ENCODE measurements around the gene NFKBIE. TPM values are rescaled to one million over a fixed set of nuclear protein-coding genes. Genes with fewer than 3 reads are reported as not detected.

Gene NFKBIE
- total and polyA plus RNA-seq, 4 experiments from 2014 or later: 8.0 to 15.0 (median 10.5) TPM

- Mint-ChIP-seq H3K9me3 (no peaks in the 10 kb centered on the region), H3K27me3 (no peaks in the 10 kb centered on the region), H3K27ac (peak overlapping the region in 1 of 7 donors; percentile 13), H3K4me1 (peaks cover 5 to 30% (median 20%) of the 10 kb centered on the region in 4 donors), H3K36me3 (peaks cover 35 to 62% of the 10 kb centered on the region in 2 donors), H3K4me3 (no peak overlapping the region)
- Histone ChIP-seq H3K4me3 (ENCODE audit: low read length in 2 of 2) (no peak overlapping the region), H3K9me3 (ENCODE audit: control insufficient read depth in 1 of 2, low read length in 2 of 2) (no peaks in the 10 kb centered on the region), H3K36me3 (ENCODE audit: insufficient read depth, low read length) (peaks cover 38% of the 10 kb centered on the region), H3K27ac (ENCODE audit: low read depth, low read length) (no peak overlapping the region), H3K27me3 (ENCODE audit: insufficient read depth, low read length) (no peaks in the 10 kb centered on the region), H3K4me1 (ENCODE audit: insufficient read depth, low read length) (peaks cover 11% of the 10 kb centered on the region)
- ChIA-PET CTCF (ENCODE audit: partially characterized antibody) (interaction anchor here (1.1 kb wide), 1 partner anchor 43 kb away, joined by 5 read pairs; no protein-coding TSS in a partner anchor), POLR2A (ENCODE audit: partially characterized antibody) (no interaction called here)
- no peak for DNase-seq
- intact Hi-C loops (cut with micrococcal nuclease): no loop called here
These were observed 44.3 kb upstream of the NFKBIE start for GRCh38 chr6:44309631-44310030.

DNA sequence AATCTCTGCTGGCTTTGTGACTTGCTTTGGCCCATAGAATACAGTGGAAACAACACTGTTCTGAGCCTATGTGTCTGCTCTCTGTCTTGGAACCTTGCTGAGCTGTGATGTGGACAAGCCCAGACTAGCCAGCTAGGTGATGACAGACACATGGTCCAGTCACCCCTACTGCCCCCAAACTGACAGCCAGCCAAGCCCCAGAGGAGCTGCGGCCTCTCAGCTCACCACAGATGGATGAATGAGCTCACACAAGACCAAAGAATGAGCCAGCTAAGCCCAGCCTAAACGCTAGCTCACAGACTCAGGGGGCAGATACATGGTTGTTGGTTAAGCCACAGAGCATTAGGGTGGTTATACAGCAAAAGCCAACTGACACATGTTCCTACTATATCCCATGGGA lies 43.7 kb upstream of the NFKBIE start:
- Histone ChIP-seq H3K4me1 (ENCODE audit: insufficient read depth, low read length) (peaks cover 11% of the 10 kb centered on the region), H3K4me3 (ENCODE audit: low read length in 2 of 2) (no peak overlapping the region), H3K36me3 (ENCODE audit: insufficient read depth, low read length) (peaks cover 43% of the 10 kb centered on the region), H3K9me3 (ENCODE audit: control insufficient read depth in 1 of 2, low read length in 2 of 2) (no peaks in the 10 kb centered on the region), H3K27me3 (ENCODE audit: insufficient read depth, low read length) (no peaks in the 10 kb centered on the region), H3K27ac (ENCODE audit: low read depth, low read length) (no peak overlapping the region)
- intact Hi-C loops (cut with micrococcal nuclease): no loop called here
- ChIA-PET POLR2A (ENCODE audit: partially characterized antibody) (no interaction called here), CTCF (ENCODE audit: partially characterized antibody) (interaction anchor here (1.1 kb wide), 1 partner anchor 42 kb away, joined by 5 read pairs; no protein-coding TSS in a partner anchor)
- H3K27ac Mint-ChIP-seq: no peak overlapping the region
- peaks cover 35 to 64% of the 10 kb centered on the region in 2 donors for H3K36me3 Mint-ChIP-seq
- H3K9me3 Mint-ChIP-seq: no peaks in the 10 kb centered on the region
- peak overlapping the region in 1 of 8 donors; percentile 21 for H3K4me3 Mint-ChIP-seq
- peaks cover 5 to 30% (median 20%) of the 10 kb centered on the region in 4 donors for H3K4me1 Mint-ChIP-seq
- H3K27me3 Mint-ChIP-seq: no peaks in the 10 kb centered on the region
- no peak for DNase-seq

GRCh38 chr6:44307217-44307616 lies 41.9 kb upstream of the NFKBIE start:
- peaks cover 50% of the 10 kb centered on the region for H3K36me3 ChIP-seq (ENCODE audit: insufficient read depth, low read length)
- H3K36me3 Mint-ChIP-seq: peaks cover 46 to 73% of the 10 kb centered on the region in 2 donors
- no peak for DNase-seq

GRCh38 chr6:44306710-44307109 lies 41.4 kb upstream of the NFKBIE start:
- H3K27me3 ChIP-seq (ENCODE audit: insufficient read depth, low read length): no peaks in the 10 kb centered on the region
- intact Hi-C loops (cut with micrococcal nuclease): no loop called here
- H3K27ac Mint-ChIP-seq: peak overlapping the region in 1 of 7 donors; percentile 41
- H3K4me3 Mint-ChIP-seq: no peak overlapping the region
- H3K36me3 ChIP-seq (ENCODE audit: insufficient read depth, low read length): peaks cover 56% of the 10 kb centered on the region
- H3K27ac ChIP-seq (ENCODE audit: low read depth, low read length): no peak overlapping the region
- H3K9me3 Mint-ChIP-seq: no peaks in the 10 kb centered on the region
- peaks cover under 1% of the 10 kb centered on the region for H3K4me1 ChIP-seq (ENCODE audit: insufficient read depth, low read length)
- no peak overlapping the region for H3K4me3 ChIP-seq (ENCODE audit: low read length in 2 of 2)
- no peaks in the 10 kb centered on the region for H3K27me3 Mint-ChIP-seq
- DNase-seq: no peak
- ChIA-PET CTCF (ENCODE audit: partially characterized antibody) (interaction anchor here (1.4 to 6.1 kb wide), 3 partner anchors 8 to 39 kb away, joined by 4 to 63 read pairs (median 12); partner anchors contain the start of gene TMEM151B), POLR2A (ENCODE audit: partially characterized antibody) (no interaction called here)
- peaks cover 50 to 77% of the 10 kb centered on the region in 2 donors for H3K36me3 Mint-ChIP-seq
- no peaks in the 10 kb centered on the region for H3K9me3 ChIP-seq (ENCODE audit: control insufficient read depth in 1 of 2, low read length in 2 of 2)
- peaks cover 0 to 10% (median 5%) of the 10 kb centered on the region in 4 donors for H3K4me1 Mint-ChIP-seq

More at GRCh38 chr6:44307217-44307616, 41.9 kb upstream of the NFKBIE start:
- POLR2A ChIA-PET (ENCODE audit: partially characterized antibody): no interaction called here
- no peak overlapping the region for H3K4me3 ChIP-seq (ENCODE audit: low read length in 2 of 2)
- CTCF ChIA-PET (ENCODE audit: partially characterized antibody): interaction anchor here (1.2 to 6.1 kb wide), 3 partner anchors 8 to 50 kb away, joined by 3 to 63 read pairs (median 4); partner anchors contain the start of genes SLC35B2 and TMEM151B
- peaks cover 3 to 15% (median 10%) of the 10 kb centered on the region in 4 donors for H3K4me1 Mint-ChIP-seq
- no peak overlapping the region for H3K27ac ChIP-seq (ENCODE audit: low read depth, low read length)
- no peaks in the 10 kb centered on the region for H3K27me3 Mint-ChIP-seq
- no peaks in the 10 kb centered on the region for H3K9me3 Mint-ChIP-seq
- H3K9me3 ChIP-seq (ENCODE audit: control insufficient read depth in 1 of 2, low read length in 2 of 2): no peaks in the 10 kb centered on the region
- no peak overlapping the region for H3K4me3 Mint-ChIP-seq
- H3K27ac Mint-ChIP-seq: no peak overlapping the region
- intact Hi-C loops (cut with micrococcal nuclease): no loop called here
- H3K4me1 ChIP-seq (ENCODE audit: insufficient read depth, low read length): peaks cover 5% of the 10 kb centered on the region
- H3K27me3 ChIP-seq (ENCODE audit: insufficient read depth, low read length): no peaks in the 10 kb centered on the region

- Mint-ChIP-seq H3K4me3 (no peak overlapping the region), H3K36me3 (peaks cover 51 to 76% of the 10 kb centered on the region in 2 donors), H3K4me1 (peaks cover 0 to 8% (median 3%) of the 10 kb centered on the region in 4 donors), H3K27me3 (no peaks in the 10 kb centered on the region), H3K9me3 (no peaks in the 10 kb centered on the region), H3K27ac (peak overlapping the region in 1 of 7 donors; percentile 40)
- Histone ChIP-seq H3K36me3 (ENCODE audit: insufficient read depth, low read length) (peaks cover 43% of the 10 kb centered on the region), H3K27ac (ENCODE audit: low read depth, low read length) (no peak overlapping the region), H3K4me3 (ENCODE audit: low read length in 2 of 2) (no peak overlapping the region), H3K27me3 (ENCODE audit: insufficient read depth, low read length) (no peaks in the 10 kb centered on the region), H3K4me1 (ENCODE audit: insufficient read depth, low read length) (no peaks in the 10 kb centered on the region), H3K9me3 (ENCODE audit: control insufficient read depth in 1 of 2, low read length in 2 of 2) (no peaks in the 10 kb centered on the region)
- no peak for DNase-seq
- POLR2A ChIA-PET (ENCODE audit: partially characterized antibody): interaction anchor here (0.9 to 1.2 kb wide), 3 partner anchors 9 to 37 kb away, joined by 3 to 5 read pairs (median 5); no protein-coding TSS in a partner anchor
- intact Hi-C loops (cut with micrococcal nuclease): loop anchor here (2.0 kb wide), 1 partner anchor 132 kb away; no protein-coding TSS in a partner anchor
- CTCF ChIA-PET (ENCODE audit: partially characterized antibody): interaction anchor here (1.1 to 6.1 kb wide), 9 partner anchors 9 to 73 kb away, joined by 3 to 63 read pairs (median 5); partner anchors contain the start of genes SLC35B2 and TMEM151B
These were observed 39.9 kb upstream of the NFKBIE start for GRCh38 chr6:44305200-44305725.

- intact Hi-C loops (cut with micrococcal nuclease): loop anchor here (1.0 to 2.0 kb wide), 3 partner anchors 36 to 208 kb away; no protein-coding TSS in a partner anchor
- DNase-seq: peak in 4 of 5 donors; percentile 30 to 37 (median 36)
- CTCF ChIA-PET (ENCODE audit: partially characterized antibody): interaction anchor here (1.1 to 6.1 kb wide), 9 partner anchors 9 to 73 kb away, joined by 3 to 63 read pairs (median 5); partner anchors contain the start of genes SLC35B2 and TMEM151B
- H3K4me1 Mint-ChIP-seq: peaks cover 0 to under 1% (median 0%) of the 10 kb centered on the region in 4 donors
- H3K27me3 Mint-ChIP-seq: no peaks in the 10 kb centered on the region
- no peaks in the 10 kb centered on the region for H3K4me1 ChIP-seq (ENCODE audit: insufficient read depth, low read length)
- peaks cover 47 to 73% of the 10 kb centered on the region in 2 donors for H3K36me3 Mint-ChIP-seq
- H3K4me3 ChIP-seq (ENCODE audit: low read length in 2 of 2): no peak overlapping the region
- H3K27ac Mint-ChIP-seq: peak overlapping the region in 2 of 7 donors; percentile 40 to 43
- no peak overlapping the region for H3K27ac ChIP-seq (ENCODE audit: low read depth, low read length)
- no peaks in the 10 kb centered on the region for H3K9me3 Mint-ChIP-seq
- H3K4me3 Mint-ChIP-seq: no peak overlapping the region
- POLR2A ChIA-PET (ENCODE audit: partially characterized antibody): interaction anchor here (0.9 to 2.2 kb wide), 4 partner anchors 8 to 58 kb away, joined by 3 to 8 read pairs (median 5); partner anchors contain the start of gene HSP90AB1
- H3K9me3 ChIP-seq (ENCODE audit: control insufficient read depth in 1 of 2, low read length in 2 of 2): no peaks in the 10 kb centered on the region
- peaks cover 36% of the 10 kb centered on the region for H3K36me3 ChIP-seq (ENCODE audit: insufficient read depth, low read length)
- no peaks in the 10 kb centered on the region for H3K27me3 ChIP-seq (ENCODE audit: insufficient read depth, low read length)
These were observed 39.2 kb upstream of the NFKBIE start for GRCh38 chr6:44304282-44305199.

Data from CD4-positive, alpha-beta memory T cell (primary cell).